GM12874 (cell line): ENCODE data around the gene PSMB2.

Experiments used
- CTCF ChIP-seq: IDR thresholded peaks from 2 replicates; pipeline ENCODE4 v1.5.1; 2011; ENCODE audit warnings: low read depth, mild to moderate bottlenecking, control low read depth, low read length, moderate library complexity; ENCODE audit not compliant: insufficient read depth

PSMB2 gene

GRCh38 chr1:35623832-35624231, 17.5 kb downstream of the PSMB2 start:
- TF ChIP-seq CTCF = no peak

GRCh38 chr1:35622510-35623178, 18.7 kb downstream of the PSMB2 start:
- TF ChIP-seq CTCF = no peak

GRCh38 chr1:35619237-35620121, 21.8 kb downstream of the PSMB2 start:
- no peak for TF ChIP-seq CTCF

- no peak for TF ChIP-seq CTCF
These were observed 25.9 kb downstream of the PSMB2 start for GRCh38 chr1:35615440-35615839.

GRCh38 chr1:35611655-35612054, 29.7 kb downstream of the PSMB2 start:
- no peak for TF ChIP-seq CTCF

- TF ChIP-seq CTCF = no peak
These were observed 35.5 kb downstream of the PSMB2 start for GRCh38 chr1:35605867-35606182.

- no peak for TF ChIP-seq CTCF
These were observed 36.1 kb downstream of the PSMB2 start for GRCh38 chr1:35605071-35605866.
